T-helper 17 cell (primary cell): ENCODE results near the gene MYRFL. TPM values are rescaled to one million over a fixed set of nuclear protein-coding genes. Genes with fewer than 3 reads are reported as not detected.
"Not testable (repeated sequence)": the region's sequence is repeated elsewhere in the genome, so short reads cannot be mapped to it uniquely, and the experiment has no call there.

Experiments
- ATAC-seq: fragments of 150-1000 bp; cut with Tn5 transposase; 2 replicates; pipeline ENCODE4 v1.10.0; 2021; ENCODE audit warnings: mild to moderate bottlenecking, moderate library complexity
- DNase-seq, 3 donors: peaks; one replicate each; pipeline versions ENCODE4 v3.0.0 to v3.0.0-alpha.2; 2020 to 2021
- H3K9me3 ChIP-seq: one replicate; pipeline ENCODE4 v1.7.0; 2013; ENCODE audit warnings: low read length, mild to moderate bottlenecking; ENCODE audit not compliant: control insufficient read depth, poor library complexity, severe bottlenecking
- H3K27ac Mint-ChIP-seq: one replicate; pipeline ENCODE4 v1.8.0; 2022; ENCODE audit warnings: mild to moderate bottlenecking, moderate library complexity, mixed read lengths
- H3K27me3 Mint-ChIP-seq: one replicate; pipeline ENCODE4 v1.8.0; 2022; ENCODE audit warnings: mixed read lengths
- H3K36me3 Mint-ChIP-seq: one replicate; pipeline ENCODE4 v1.8.0; 2022; ENCODE audit warnings: low read depth, mixed read lengths
- H3K4me1 Mint-ChIP-seq: one replicate; pipeline ENCODE4 v1.8.0; 2022; ENCODE audit warnings: mild to moderate bottlenecking, mixed read lengths
- H3K4me3 Mint-ChIP-seq: one replicate; pipeline ENCODE4 v1.8.0; 2022; ENCODE audit warnings: mild to moderate bottlenecking, moderate library complexity, mixed read lengths
- total RNA-seq, 4 donors: library from RNA in 2 of 4; stranded (reverse) in 2 of 4; gene quantifications; one replicate each; pipeline ENCODE4 v1.2.3 and lab custom pipeline; 2022 to 2026

MYRFL gene
- total RNA-seq, 2 donors from 2014 or later: not detected

- Mint-ChIP-seq H3K36me3 (no peaks in the 10 kb centered on the region), H3K4me1 (no peaks in the 10 kb centered on the region), H3K4me3 (no peak overlapping the region), H3K27me3 (peaks cover 4% of the 10 kb centered on the region), H3K27ac (no peak overlapping the region)
- no peaks in the 10 kb centered on the region for H3K9me3 ChIP-seq
- no peak for ATAC-seq
- DNase-seq: no peak
Measured at GRCh38 chr12:69966839-69967238, 141.8 kb downstream of the MYRFL start.

GRCh38 chr12:69969011-69969410 is 144.0 kb downstream of the MYRFL start:
- no peak for ATAC-seq
- no peaks in the 10 kb centered on the region for H3K36me3 Mint-ChIP-seq
- H3K9me3 ChIP-seq: no peaks in the 10 kb centered on the region
- DNase-seq: no peak
- H3K4me3 Mint-ChIP-seq: no peak overlapping the region
- H3K27me3 Mint-ChIP-seq: peaks cover 4% of the 10 kb centered on the region
- H3K27ac Mint-ChIP-seq: no peak overlapping the region
- H3K4me1 Mint-ChIP-seq: no peaks in the 10 kb centered on the region

GRCh38 chr12:69972136-69972535 is 147.1 kb downstream of the MYRFL start:
- no peak overlapping the region for H3K4me3 Mint-ChIP-seq
- H3K4me1 Mint-ChIP-seq: no peaks in the 10 kb centered on the region
- H3K36me3 Mint-ChIP-seq: no peaks in the 10 kb centered on the region
- no peak overlapping the region for H3K27ac Mint-ChIP-seq
- DNase-seq: no peak
- no peak for ATAC-seq
- H3K27me3 Mint-ChIP-seq: peaks cover 5% of the 10 kb centered on the region
- no peaks in the 10 kb centered on the region for H3K9me3 ChIP-seq

DNA sequence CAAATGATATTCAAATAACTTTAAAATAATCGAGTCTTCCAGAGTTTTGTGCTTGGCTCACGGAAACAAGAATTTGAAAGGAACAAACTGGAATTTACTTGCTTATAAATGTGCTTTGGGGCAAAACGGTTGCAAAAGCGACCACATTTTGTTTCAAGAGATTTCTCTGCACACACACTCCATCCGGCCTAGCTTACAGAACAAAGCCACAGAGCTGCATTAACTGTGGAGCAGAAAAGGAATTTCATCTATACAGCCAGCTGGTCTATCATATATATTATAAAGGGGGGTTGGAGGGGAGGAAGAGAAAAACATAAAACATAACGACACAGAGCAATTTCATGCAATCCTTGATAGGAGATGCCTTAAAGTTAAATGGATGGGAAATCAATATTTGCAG is 153.0 kb downstream of the MYRFL start:
- DNase-seq: no peak
- Mint-ChIP-seq H3K27ac (no peak overlapping the region), H3K27me3 (peaks cover 10% of the 10 kb centered on the region), H3K4me1 (no peaks in the 10 kb centered on the region), H3K4me3 (no peak overlapping the region), H3K36me3 (no peaks in the 10 kb centered on the region)
- no peaks in the 10 kb centered on the region for H3K9me3 ChIP-seq
- ATAC-seq: no peak

DNA sequence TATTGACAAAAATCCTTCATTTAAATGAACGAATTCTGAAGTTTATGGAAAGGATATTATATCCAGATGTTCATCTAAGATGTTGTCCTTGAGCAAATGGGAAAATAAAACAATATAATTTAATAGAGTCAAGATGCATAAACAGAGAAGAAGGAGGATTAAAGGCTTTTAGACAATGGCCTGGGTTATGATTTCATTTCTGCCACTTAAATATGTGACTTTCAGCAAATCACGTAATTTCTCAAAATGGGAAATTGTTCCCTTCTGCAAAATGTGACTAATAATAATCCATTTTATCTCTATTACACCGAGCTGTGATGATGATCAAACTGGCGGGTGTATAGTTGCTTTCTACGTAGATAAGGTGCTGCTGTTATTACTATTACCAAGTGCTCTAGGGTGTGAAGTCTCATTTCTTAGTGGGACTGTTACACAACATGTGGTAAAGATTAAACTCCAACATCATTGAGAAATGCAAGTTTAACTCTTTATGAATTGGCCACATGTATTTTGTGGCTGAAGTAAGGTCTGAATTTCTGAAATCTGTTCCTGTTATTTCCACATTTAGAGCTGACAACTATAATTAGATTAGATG is 157.0 kb downstream of the MYRFL start:
- DNase-seq (no peak), ATAC-seq (no peak)
- peaks cover 14% of the 10 kb centered on the region for H3K27me3 Mint-ChIP-seq
- H3K4me1 Mint-ChIP-seq: no peaks in the 10 kb centered on the region
- no peaks in the 10 kb centered on the region for H3K36me3 Mint-ChIP-seq
- no peak overlapping the region for H3K4me3 Mint-ChIP-seq
- no peak overlapping the region for H3K27ac Mint-ChIP-seq
- H3K9me3 ChIP-seq: no peaks in the 10 kb centered on the region

DNA sequence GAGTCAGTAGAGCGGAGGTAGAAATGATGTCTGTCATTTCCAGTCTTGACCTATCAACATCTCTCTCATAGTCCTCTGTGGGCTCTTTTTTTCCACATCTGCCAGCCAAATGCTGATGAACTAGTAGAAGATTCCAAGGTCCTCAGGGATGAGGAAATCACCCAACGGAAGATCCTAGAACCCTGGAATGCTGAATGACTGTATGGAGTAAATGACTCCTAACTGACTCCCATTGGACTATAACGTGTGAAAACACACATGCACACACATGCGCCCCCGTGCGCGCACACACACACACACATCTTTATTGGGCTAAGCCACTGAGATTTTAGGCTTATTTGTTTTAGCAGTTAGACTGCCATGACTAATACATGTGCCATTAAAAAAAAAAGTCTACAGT is 159.2 kb downstream of the MYRFL start:
- no peaks in the 10 kb centered on the region for H3K4me1 Mint-ChIP-seq
- no peak overlapping the region for H3K27ac Mint-ChIP-seq
- ATAC-seq (no peak), DNase-seq (no peak)
- no peaks in the 10 kb centered on the region for H3K36me3 Mint-ChIP-seq
- no peaks in the 10 kb centered on the region for H3K9me3 ChIP-seq
- peaks cover 4% of the 10 kb centered on the region for H3K27me3 Mint-ChIP-seq
- H3K4me3 Mint-ChIP-seq: no peak overlapping the region

DNA sequence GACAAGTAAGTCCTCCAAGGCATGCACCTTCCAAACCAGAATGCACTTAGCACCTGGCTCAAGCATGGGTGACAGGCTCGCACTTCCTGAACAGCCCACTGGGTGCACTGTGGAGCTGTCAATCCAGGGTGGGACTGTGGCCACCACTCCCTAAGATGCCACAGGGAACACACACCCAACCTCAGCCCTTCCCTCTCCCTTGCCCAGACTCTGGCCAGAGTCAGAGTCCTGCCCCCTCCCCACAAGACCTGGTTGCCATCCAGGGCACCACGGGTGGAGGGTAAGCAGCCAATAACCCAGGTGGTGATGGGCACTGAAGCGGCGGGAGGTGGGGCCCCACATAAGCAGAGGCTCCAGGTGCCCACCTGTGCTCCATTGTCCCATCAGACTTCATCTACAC is 160.6 kb downstream of the MYRFL start:
- no peaks in the 10 kb centered on the region for H3K9me3 ChIP-seq
- Mint-ChIP-seq H3K36me3 (no peaks in the 10 kb centered on the region), H3K27me3 (peaks cover 12% of the 10 kb centered on the region), H3K4me3 (no peak overlapping the region), H3K4me1 (no peaks in the 10 kb centered on the region), H3K27ac (no peak overlapping the region)
- no peak for DNase-seq
- no peak for ATAC-seq

DNA sequence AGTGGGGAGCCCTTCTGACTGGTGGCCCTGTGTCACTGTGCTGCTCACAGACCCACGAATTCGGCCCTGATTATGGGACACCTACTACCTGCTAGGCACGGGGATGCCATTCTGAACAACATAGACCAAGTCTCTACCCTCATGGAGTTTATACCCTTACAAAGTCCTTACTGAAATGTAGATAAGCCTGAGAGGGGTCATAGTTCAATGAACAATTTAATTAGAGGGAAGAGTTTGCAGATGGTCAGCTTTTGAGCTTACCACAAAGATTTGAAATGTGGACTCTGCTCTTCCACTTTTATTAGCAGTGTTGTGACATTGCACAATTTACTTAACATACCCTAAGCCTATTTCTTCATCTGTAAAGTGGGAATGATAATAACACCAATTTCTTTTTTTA is 161.1 kb downstream of the MYRFL start:
- no peaks in the 10 kb centered on the region for H3K36me3 Mint-ChIP-seq
- H3K4me3 Mint-ChIP-seq: no peak overlapping the region
- no peak for DNase-seq
- no peak overlapping the region for H3K27ac Mint-ChIP-seq
- H3K9me3 ChIP-seq: no peaks in the 10 kb centered on the region
- no peak for ATAC-seq
- no peaks in the 10 kb centered on the region for H3K4me1 Mint-ChIP-seq
- H3K27me3 Mint-ChIP-seq: peaks cover 12% of the 10 kb centered on the region

GRCh38 chr12:69987579-69988091 is 162.6 kb downstream of the MYRFL start:
- ATAC-seq (no peak), DNase-seq (no peak)
- no peaks in the 10 kb centered on the region for H3K36me3 Mint-ChIP-seq
- no peaks in the 10 kb centered on the region for H3K4me1 Mint-ChIP-seq
- H3K27ac Mint-ChIP-seq: no peak overlapping the region
- H3K9me3 ChIP-seq: no peaks in the 10 kb centered on the region
- H3K4me3 Mint-ChIP-seq: no peak overlapping the region
- peaks cover 12% of the 10 kb centered on the region for H3K27me3 Mint-ChIP-seq

- Mint-ChIP-seq H3K4me1 (no peaks in the 10 kb centered on the region), H3K36me3 (no peaks in the 10 kb centered on the region), H3K27me3 (peaks cover 12% of the 10 kb centered on the region), H3K4me3 (no peak overlapping the region), H3K27ac (no peak overlapping the region)
- DNase-seq (no peak), ATAC-seq (no peak)
- H3K9me3 ChIP-seq: no peaks in the 10 kb centered on the region
Measured at GRCh38 chr12:69988481-69989321, 163.7 kb downstream of the MYRFL start.

DNA sequence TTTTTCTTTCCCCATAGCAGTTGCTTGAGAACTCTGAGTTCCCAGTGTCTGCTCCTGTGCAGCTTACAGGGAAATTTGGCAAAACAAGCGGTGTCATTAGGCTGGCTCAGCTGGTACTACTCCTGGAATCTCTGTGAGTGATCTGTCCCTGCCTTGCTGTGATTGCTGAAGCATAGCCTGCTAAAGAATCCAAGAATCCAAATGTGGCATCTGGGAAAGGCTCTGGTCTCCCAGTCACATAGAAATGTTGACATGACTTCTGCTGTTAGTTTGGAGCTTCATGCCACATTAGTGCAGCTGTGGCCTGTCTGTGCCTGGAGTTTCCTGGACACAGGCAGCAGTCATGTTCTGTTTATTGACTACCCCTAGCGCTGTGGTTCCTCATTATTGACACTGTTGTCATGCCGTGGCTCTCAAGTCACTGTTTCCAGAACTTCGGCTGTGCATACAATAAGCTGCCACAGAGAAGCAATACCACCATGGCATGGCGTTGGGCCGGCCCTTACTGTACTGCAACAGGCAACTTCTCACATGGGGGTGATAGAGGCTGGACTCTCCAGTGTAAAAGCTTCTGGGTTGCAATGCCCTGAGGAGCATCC is 166.8 kb downstream of the MYRFL start:
- no peak for DNase-seq
- H3K4me1 Mint-ChIP-seq: no peaks in the 10 kb centered on the region
- H3K4me3 Mint-ChIP-seq: no peak overlapping the region
- peaks cover 19% of the 10 kb centered on the region for H3K27me3 Mint-ChIP-seq
- H3K9me3 ChIP-seq: no peaks in the 10 kb centered on the region
- no peak for ATAC-seq
- H3K27ac Mint-ChIP-seq: no peak overlapping the region
- H3K36me3 Mint-ChIP-seq: no peaks in the 10 kb centered on the region

- H3K27me3 Mint-ChIP-seq: peaks cover 19% of the 10 kb centered on the region
- H3K4me1 Mint-ChIP-seq: no peaks in the 10 kb centered on the region
- DNase-seq: no peak
- no peaks in the 10 kb centered on the region for H3K9me3 ChIP-seq
- H3K27ac Mint-ChIP-seq: no peak overlapping the region
- H3K4me3 Mint-ChIP-seq: no peak overlapping the region
- no peaks in the 10 kb centered on the region for H3K36me3 Mint-ChIP-seq
- ATAC-seq: no peak
Measured at GRCh38 chr12:69993433-69993832, 168.4 kb downstream of the MYRFL start.

GRCh38 chr12:69994086-69994485 is 169.1 kb downstream of the MYRFL start:
- not testable (repeated sequence) for H3K36me3 Mint-ChIP-seq, ATAC-seq, H3K4me3 Mint-ChIP-seq, H3K4me1 Mint-ChIP-seq, H3K9me3 ChIP-seq, H3K27ac Mint-ChIP-seq, DNase-seq
- H3K27me3 Mint-ChIP-seq: peaks cover 19% of the 10 kb centered on the region
